GM18861 (cell line): ENCODE data around the gene ETV6.

Experiments used
- ATAC-seq: cut with Tn5 transposase; IDR thresholded peaks from one replicate; pipeline ENCODE4 v1.9.1; 2021; ENCODE audit not compliant: unreplicated experiment

ETV6 gene

GRCh38 chr12:11713202-11713601 lies 63.7 kb downstream of the ETV6 start:
- no peak for ATAC-seq

- no peak for ATAC-seq
Measured at GRCh38 chr12:11714626-11715025, 65.2 kb downstream of the ETV6 start.

GRCh38 chr12:11715621-11716020 lies 66.1 kb downstream of the ETV6 start:
- ATAC-seq, result no peak

GRCh38 chr12:11716794-11717518 lies 67.5 kb downstream of the ETV6 start:
- ATAC-seq, result no peak

GRCh38 chr12:11717519-11717961 lies 68.1 kb downstream of the ETV6 start:
- ATAC-seq, result no peak

- ATAC-seq, result no peak
Measured at GRCh38 chr12:11718105-11718504, 68.6 kb downstream of the ETV6 start.

GRCh38 chr12:11718768-11719253 lies 69.3 kb downstream of the ETV6 start:
- no peak for ATAC-seq

- ATAC-seq, result no peak
Measured at GRCh38 chr12:11719678-11720099, 70.2 kb downstream of the ETV6 start.

GRCh38 chr12:11722071-11722470 lies 72.6 kb downstream of the ETV6 start:
- ATAC-seq, result no peak

GRCh38 chr12:11722578-11723138 lies 73.2 kb downstream of the ETV6 start:
- ATAC-seq, result no peak

GRCh38 chr12:11723993-11724392 lies 74.5 kb downstream of the ETV6 start:
- ATAC-seq, result no peak

- no peak for ATAC-seq
Measured at GRCh38 chr12:11724888-11725311, 75.4 kb downstream of the ETV6 start.

- no peak for ATAC-seq
Measured at GRCh38 chr12:11725686-11726085, 76.2 kb downstream of the ETV6 start.

- no peak for ATAC-seq
Measured at GRCh38 chr12:11726659-11727058, 77.2 kb downstream of the ETV6 start.

GRCh38 chr12:11727133-11727664 lies 77.7 kb downstream of the ETV6 start:
- no peak for ATAC-seq

- ATAC-seq, result no peak
Measured at GRCh38 chr12:11728154-11728755, 78.8 kb downstream of the ETV6 start.

- no peak for ATAC-seq
Measured at GRCh38 chr12:11729008-11729407, 79.5 kb downstream of the ETV6 start.

GRCh38 chr12:11729439-11730150 lies 80.1 kb downstream of the ETV6 start:
- ATAC-seq, result peak; percentile 21

GRCh38 chr12:11730299-11731041 lies 81.0 kb downstream of the ETV6 start:
- no peak for ATAC-seq

- ATAC-seq, result no peak
Measured at GRCh38 chr12:11731042-11731357, 81.5 kb downstream of the ETV6 start.

GRCh38 chr12:11731455-11731854 lies 82.0 kb downstream of the ETV6 start:
- no peak for ATAC-seq
